HG02970 (cell line): ENCODE data around the gene CASP8.

Experiments used
- ATAC-seq: cut with Tn5 transposase; IDR thresholded peaks from one replicate; pipeline ENCODE4 v1.9.1; 2021; ENCODE audit warnings: mild to moderate bottlenecking, moderate library complexity, moderate number of reproducible peaks; ENCODE audit not compliant: unreplicated experiment, low FRiP score

CASP8 gene

DNA sequence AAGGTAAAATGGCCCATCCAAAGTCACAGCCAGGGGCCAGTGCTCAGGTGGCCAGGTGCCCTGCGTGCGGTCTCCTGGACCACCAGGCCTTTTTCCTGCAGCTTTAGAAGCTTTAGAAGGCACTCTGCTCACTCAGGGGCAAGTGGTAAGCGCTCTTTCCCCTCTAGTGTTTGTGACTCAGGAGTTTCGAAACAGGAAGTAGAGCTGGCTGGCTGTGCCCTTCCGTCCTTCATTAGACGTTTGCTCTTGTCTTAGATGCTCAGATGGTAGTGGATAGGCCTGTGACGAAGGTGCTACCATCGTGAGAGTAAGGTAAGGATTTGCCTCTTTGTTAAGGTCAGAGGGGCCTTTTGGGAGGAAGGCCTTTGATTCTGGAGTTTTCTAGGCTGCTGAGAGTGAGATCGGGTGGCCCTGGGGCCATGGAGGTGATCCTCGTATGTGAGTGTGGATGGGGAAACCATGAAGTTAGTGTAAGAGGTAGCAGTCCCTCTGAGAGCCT, at the start of gene CASP8:
TSS of gene CASP8 (plus strand) at position 235 of the 499 bp plus-strand sequence. CDS start 5,951 bp downstream, outside the sequence.
- no peak for ATAC-seq

DNA sequence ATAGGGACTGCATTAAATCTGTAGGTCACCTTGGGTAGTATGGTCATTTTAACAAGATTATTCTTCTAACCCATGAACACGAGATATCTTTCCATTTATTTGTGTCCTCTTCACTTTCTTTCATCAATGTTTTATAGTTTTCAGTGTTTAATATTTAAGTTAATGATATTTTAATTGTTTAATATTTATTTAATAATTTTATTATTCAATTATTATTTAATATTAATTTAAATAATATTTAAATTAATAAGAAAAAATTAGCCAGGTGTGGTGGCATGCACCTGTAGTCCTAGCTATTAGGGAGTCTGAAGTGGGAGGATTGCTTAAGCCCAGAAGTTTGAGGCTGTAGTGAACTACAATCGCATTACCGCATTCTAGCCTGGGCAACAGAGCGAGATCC, 44.4 kb upstream of the CASP8 start:
- ATAC-seq, result no peak

DNA sequence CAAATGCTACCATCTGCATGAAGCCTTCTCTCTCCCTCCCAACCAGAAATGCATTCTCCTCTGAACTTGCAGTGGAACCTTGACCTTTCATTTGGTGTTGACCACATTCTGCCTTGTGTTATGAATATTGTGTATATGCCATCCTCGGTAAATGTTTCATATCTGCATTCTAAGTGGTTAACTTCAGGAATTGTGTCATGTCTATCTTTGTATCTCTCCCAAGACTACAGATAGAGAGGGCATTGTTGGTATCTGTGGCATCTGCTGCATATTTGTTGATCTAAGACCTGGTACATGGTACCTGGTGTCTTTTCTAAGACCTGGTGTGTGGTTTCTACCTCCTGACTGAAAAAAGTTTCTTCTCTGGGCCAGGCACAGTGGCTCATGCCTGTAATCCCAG, 43.4 kb upstream of the CASP8 start:
- no peak for ATAC-seq

DNA sequence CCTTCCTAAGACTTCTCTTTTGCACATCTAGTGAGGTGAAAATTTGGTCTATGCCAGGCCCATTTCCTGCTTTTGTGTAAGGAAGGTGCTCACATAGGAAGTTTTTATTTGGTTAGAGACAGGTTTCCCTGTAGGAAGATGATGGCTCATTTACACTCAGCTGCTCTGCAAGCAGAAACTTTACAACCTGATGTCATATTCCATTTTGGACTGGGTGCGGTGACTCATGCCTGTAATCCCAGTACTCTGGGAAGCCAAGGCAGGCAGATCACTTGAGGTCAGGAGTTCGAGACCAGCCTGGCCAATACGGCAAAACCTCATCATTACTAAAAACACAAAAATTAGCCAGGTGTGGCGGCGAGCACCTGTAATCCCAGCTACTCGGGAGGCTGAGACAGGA, 41.6 kb upstream of the CASP8 start:
- ATAC-seq, result no peak

DNA sequence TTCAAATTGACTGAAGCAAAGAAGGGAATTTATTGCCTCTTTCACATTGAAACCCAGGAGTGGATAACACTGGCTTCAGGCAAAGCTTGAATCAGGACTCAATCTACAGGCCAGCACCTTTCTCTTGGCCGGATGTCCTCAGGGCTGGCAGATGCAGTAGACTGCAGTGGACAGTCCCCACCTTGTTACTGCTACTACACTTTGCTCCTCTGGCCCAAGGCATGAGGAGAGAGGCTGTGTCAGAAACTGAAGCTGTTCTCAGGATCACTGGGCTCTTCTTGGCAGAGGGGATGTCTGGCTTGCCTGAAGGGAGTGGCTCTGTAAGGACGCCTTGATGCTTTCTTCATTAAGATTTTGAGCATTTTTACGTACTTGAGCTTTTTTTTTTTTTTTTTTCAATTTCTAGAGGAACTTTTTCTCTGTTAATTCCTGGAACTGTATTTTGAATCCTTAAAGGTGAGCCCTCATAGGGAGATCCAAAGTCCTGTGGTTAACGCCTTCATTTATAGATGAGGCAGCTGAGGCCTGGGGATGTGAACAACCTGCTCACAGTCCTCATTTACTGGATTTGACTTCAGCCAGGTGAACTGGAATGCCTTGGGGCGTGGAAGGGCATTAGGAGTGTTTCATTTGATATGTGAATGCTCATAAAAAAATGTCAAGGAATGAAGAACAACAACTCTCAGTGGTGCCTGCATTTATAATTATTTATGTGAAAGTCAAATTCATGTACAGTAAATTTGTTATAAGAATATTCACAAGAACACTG, 40.8 kb upstream of the CASP8 start:
- no peak for ATAC-seq

DNA sequence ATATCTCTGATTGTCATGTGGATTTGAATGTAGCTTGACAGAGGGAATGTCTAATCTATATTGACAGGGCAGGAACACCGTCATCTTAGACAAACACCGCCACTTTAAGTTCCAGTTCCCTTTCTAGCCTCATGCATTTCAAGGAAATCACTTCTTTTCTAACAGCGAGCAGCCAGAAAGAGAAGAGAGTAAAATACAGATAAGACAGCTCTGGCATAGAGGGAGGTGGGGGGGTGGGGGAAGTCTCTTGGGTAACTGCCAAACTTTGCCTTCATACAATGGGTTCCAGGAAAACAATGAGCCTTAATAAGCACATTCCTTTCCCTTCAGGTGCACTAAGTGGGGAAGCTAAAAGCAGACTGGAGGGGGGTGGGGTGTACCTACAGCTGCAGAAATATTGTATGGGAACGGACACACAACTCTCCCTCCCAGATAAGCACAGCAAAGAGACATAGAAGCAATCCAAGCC, 40.2 kb upstream of the CASP8 start:
- ATAC-seq, result no peak

DNA sequence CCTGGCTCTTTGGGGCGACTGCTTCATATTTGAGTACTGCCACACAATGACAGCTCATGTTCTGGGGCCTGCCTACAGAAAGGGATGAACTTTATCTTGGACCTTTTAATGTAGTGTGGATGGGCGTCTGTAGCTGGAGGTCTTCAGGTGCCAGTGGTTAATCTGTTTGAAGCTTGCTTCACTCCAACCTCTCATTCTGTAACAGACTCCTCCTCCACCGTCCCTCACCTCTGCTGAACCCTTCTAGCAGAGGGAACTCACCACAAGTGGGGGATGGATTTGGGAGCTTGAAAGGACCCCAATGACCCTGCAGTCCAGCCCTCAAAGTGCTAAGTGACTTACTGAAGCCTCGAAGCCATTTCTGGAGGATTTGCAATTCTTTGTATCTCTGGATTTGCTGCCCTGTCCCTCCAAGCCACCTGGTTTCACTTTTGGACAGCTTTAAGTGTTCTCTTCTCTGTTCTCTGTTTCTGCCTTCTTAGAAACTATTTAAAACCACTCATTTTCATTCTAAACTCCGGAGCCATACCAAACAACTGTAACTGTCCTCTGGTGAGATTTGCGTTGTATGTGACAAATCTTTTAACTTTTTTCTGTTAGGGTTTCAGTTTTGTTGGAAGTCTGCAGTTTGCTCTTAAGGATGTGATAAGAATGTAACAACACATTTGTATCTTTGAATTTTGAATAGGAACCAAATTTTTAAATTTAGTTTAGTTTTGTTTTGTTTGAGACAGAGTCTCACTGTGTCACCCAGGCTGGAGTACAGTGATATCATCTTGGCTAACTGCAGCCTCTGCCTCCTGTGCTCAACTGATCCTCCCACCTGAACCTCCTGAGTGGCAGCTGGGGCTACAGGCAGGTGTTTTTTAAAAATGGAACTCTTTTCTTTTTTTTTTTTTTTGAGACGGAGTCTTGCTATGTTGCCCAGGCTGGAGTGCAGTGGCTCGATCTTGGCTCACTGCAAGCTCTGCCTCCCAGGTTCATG, 37.0 kb upstream of the CASP8 start:
- no peak for ATAC-seq

DNA sequence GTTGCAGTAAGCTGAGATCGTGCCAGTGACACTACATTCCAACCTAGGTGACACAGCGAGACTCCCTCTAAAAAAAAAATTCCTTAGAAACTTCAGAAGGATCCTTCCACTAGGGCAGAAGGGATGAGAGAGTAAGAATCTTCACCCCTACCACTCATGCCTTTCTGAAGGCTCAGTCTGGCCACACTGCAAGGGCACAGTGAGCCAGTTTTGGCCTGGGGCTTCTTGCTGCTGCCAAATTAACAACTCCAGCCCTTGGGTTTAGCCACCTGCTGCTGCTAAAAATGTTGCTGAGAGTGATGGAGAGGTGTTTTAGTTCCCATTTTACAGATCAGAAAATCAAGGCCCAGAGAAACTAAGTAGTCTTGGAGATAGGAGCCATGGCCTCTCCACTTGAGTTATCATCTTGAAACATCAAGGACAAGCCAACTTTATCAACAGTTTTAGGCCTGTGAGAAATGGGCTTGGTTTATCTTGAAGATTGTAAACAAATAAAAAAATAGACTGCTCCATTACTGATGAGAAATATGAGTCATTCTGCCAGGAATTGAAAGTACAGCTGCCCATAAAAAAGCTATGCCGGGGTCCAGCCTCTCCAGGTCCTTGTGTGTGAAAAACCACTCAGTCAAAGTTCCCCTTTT, 31.9 kb upstream of the CASP8 start:
- no peak for ATAC-seq

DNA sequence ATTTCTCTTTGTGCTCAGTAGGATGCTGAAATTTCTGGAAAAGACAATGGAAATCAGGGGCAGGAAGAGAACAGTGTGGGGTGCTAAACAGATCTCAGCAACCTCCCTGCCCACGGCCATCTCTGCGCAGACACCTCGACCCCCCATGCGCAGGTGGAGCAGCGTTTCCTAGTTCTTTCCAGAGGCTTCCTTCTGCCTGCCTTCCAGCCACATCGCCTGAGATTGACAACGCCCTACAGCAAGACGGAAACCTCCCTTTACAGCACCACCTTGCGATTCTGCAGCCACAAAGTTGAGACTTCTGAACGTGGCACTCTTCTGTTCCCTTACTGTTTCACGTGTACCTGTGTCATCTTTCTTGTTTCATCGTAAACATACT, 31.4 kb upstream of the CASP8 start:
- no peak for ATAC-seq

DNA sequence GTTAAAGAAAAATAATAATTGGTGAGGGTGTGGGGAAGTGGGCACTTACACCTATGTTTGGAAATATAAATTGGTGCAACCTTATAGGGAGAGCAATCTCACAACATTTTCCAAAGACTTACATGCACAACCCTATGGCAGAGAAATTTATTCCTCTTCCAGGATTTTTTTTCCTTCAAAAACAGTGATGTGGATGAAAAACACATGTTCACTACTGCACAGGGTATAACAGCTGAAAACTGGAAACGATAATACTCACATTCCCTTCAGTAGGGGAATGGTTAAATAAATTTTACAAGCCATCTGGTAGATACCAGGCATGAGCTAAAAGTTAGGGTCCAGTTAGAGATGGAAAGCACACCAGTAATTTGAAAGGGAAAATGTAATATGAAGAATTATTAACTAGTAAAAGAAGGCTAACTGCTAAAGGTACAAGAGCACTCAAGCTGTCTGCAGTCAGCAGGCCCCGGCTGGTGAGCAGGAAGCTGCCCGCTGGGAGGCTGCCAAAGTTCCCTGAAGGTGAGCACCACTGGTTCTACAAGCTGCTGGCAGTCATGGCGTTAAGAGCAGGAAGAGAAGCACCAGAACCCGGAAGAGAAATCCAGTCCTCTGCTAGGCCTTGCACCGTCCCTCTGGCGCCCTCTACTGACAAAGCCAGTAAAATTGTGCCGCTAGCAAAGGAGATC, 28.4 kb upstream of the CASP8 start:
- ATAC-seq, result peak; percentile 42

DNA sequence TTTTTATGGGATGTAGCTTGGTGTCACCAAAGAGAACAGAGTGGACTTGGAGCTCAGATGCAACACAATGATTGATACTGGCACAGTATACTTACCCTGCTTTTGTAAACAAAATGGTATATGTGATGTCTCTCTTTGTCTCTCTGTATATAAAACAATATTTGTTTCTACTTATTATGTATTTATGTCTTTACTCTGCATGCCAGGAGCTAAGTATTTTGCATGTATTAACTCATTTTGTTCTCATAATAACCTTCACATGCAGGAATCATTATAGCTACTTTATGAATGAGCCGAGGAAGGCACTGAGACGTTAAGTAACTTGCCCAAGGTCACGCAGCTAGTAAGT, 27.9 kb upstream of the CASP8 start:
- no peak for ATAC-seq

DNA sequence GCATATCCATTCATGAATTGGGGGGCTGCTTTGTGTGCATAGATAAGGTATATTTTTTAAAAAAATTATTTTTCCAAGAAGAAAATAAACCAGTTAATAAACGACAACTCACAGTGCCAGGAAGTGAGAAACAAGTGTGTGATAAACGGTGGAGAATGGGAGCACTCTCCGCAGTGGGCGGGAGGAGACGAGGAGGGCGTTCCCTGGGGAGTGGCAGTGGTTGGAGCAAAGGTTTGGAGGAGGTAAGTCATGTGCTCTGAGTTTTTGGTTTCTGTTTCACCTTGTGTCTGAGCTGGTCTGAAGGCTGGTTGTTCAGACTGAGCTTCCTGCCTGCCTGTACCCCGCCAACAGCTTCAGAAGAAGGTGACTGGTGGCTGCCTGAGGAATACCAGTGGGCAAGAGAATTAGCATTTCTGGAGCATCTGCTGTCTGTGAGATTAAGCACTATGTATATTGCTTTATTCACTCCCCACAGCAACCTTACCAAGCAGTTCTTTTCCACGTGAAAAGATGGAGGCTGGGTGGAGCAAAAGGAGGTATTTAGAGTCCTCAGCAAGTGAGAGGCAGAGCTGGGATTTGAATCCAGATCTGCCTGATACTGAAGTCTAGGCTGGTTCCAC, 27.0 kb upstream of the CASP8 start:
- peak; percentile 89 for ATAC-seq

DNA sequence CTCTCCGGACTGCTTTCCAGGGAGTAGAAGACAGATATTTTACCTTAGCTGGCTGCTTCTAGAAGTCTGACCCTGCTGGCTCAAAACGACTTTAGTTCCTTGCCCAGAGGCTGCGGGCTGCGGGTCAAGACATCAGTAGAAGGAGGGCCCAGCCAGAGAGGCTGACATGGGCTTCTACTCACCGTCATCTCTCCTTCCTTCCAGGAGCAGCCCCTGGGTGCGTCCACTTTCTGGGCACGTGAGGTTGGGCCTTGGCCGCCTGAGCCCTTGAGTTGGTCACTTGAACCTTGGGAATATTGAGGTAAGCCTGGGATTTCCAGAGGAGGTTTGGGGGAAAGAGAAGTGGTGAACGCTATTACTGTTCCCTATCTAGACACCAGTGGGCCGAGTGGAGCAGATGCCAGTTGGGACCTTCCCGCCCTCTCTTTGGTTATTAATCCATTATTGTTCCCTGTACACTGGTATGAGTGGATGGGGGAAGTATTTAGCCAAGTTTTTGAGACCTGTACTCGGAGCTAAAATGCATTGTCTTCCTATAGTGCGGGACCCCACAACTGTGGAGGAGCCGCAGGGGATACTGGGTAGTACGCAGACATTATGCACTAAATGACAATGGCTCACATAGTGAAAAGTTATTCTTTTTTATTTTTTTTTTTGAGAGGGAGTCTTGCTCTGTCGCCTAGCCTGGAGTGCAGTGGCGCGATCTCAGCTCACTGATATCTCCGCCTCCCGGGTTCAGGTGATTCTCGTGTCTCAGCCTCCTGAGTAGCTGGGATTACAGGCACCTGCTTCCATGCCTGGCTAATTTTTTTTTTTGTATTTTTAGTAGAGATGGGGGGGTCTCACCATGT, 26.3 kb upstream of the CASP8 start:
- no peak for ATAC-seq

DNA sequence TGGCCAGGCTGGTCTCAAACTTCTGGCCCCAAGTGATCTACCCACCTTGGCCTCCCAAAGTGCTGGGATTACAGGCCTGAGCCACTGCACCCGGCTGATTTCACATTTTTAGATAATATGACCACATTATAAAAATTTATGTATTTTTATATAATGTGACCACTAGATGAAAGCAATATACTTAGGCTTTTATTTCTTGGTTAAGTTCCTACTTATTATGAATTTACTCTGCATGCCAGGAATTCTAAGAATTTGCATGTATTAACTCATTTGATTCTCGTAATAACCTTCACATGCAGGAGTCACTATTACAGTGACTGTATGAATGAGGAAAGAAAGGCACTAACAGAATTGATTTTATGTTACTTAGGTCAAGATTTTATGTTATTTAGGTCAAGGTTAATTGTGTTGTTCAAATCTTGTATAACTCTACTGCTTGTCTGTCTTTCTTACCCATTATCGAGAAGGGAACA, 25.6 kb upstream of the CASP8 start:
- ATAC-seq, result no peak

DNA sequence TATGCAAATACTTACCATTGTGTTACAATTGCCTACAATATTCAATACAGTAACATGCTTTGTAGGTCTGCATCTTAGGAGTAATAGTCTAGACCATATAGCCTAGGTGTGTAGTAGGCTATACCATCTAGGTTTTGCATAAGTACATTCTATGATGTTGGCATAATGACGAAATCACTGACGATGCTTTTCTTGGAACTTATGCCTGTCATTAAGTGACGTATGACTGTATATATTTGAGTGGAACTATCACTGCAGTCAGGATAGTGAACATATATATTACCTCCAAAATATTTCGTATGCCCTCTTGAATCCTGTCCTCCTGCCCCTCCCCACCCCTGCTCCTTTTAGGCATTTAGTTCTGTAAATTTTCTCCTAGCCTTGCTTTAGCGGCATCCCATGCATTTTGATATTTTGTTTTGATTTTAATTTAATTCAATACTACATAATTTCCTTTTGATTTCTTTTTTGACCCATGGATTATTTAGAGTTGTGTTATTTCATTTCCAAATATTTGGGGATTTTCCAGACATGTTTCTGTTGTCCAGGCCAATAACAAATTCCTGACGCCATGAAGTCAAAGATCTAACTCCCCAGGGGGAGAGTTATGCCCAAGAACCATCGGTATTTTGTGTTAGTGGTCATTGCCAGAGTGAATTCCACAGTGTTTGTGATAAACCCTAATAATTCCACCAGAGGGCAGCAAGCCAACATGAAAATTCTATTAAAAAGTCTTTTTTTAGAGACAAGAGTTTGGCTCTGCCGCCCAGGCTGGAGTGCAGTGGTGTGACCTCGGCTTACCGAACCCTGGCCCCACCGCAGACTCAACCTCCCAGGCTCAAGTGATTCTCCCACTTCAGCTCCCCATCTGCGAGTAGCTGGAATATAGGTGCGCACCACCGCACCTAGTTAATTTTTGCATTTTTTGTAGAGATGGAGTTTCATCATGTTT, 24.2 kb upstream of the CASP8 start:
- ATAC-seq, result no peak

DNA sequence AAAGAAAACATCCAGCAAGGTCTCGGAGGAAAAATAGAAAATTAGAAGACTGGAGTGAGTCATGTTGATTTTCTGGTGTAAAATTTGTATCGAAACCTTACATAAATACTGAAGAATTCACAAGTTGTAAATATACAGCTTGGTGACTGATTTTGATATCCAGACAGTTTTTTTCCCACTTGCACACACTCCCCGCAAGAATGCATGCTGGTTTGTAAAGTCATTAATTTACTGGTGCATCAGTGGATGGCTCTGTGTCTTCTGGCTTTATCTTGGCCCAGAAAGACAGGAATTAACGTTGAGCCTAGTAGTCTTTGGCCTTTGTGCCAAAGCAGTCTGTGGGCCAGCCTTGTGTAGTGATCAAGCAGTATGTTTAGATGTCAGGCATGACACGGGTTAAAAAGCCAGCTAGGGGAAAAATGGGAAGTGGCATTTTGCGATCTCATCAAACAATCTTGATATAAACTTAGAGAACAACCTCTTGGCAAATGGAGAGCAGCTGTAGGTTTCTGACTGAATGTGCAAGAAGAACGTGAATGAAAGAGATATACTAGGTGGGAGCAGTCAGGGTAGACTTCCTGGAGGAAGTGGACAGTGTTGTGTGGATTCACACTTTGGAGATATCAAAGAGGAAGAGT, 22.7 kb upstream of the CASP8 start:
- no peak for ATAC-seq
